ENCODE measurements around the gene TM2D3. TPM values are rescaled to one million over a fixed set of nuclear protein-coding genes. Genes with fewer than 3 reads are reported as not detected.

Gene TM2D3
- total RNA-seq, 1 donor from 2014 or later: 39.0 TPM

Small RNAs within 50 kb of the gene (small RNA-seq; reads per million reads assigned to genes)
- not detected for gene RNU6-807P

Other genes starting within 250 kb of the TM2D3 start
- 7.4 TPM for gene PCSK6, start 162.7 kb downstream of the TM2D3 start, total RNA-seq
- 6.9 TPM for gene TARS3, start 72.1 kb upstream of the TM2D3 start, total RNA-seq
- gene OR4F6, start 151.1 kb upstream of the TM2D3 start, total RNA-seq: not detected
- not detected for gene OR4F15, start 159.8 kb upstream of the TM2D3 start, total RNA-seq